ENCODE results near the gene ACSM3. TPM values are rescaled to one million over a fixed set of nuclear protein-coding genes. Genes with fewer than 3 reads are reported as not detected.
A peak's percentile ranks its signal among the peaks of the same experiment; 100 is the strongest.

The ACSM3 gene
- total and polyA plus RNA-seq, 9 of the 15 experiments (the other 6 are each of a cell fraction or from before 2014, with no cell fraction given) = 112 to 420 (median 182) TPM

DNA sequence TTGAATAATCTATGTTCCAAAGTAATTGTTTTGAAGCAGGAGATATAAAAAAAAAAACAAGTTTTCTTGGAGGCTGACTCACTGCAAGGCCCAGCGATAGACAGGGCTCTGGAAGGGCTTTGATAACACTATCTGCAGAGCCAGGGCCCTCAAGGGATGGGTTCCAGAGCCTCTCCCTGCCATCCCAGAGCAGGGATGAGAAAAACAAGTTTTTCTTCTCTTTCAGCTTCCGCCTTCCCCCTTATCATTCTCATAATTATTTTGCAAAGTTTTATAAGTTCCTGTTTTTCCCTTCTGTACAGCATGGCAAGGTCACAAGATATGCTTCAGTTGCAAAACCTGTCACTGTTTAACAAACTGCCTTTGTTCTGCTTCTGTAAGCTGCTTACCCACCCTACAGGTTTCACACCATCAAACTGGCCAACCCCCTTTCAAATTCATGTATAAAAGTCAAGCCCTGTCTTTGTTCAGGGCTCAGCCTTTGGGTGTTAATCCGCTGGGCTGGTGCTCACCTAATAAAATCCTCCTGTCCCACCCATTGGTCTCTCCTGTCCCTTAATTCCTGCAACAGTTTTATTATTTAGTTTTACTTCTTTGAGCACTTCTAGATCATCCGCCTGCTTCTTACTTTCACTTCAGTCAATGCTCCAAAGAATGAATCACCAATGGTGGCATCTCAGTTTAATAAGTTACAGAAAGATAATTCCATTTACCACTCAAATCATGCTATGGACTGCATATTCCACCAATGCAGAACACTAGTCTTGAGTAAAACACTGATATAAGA, 16.6 kb upstream of the ACSM3 start (continued):
- TF ChIP-seq ELF4 (CRISPR knock-in tag; IDR thresholded peaks at IDR 0.05) = peak; percentile 3; the same call in 1 of the 2 replicates
- peak; percentile 99 for TF ChIP-seq CCNT2 (IDR thresholded peaks at IDR 0.05; ENCODE audit: borderline replicate concordance, extremely low read depth, insufficient read length, low read depth, low read length)
- TF ChIP-seq ZNF311 (CRISPR knock-in tag; IDR thresholded peaks at IDR 0.05) = no peak; the same call in 1 of the 2 replicates
- no peak for TF ChIP-seq ZNF561 (CRISPR knock-in tag; conservative IDR thresholded peaks at IDR 0.05)
- no peak for TF ChIP-seq ZNF174 (CRISPR knock-in tag; IDR thresholded peaks at IDR 0.05)
- peak in 1 of 2 experiments; percentile 25; a peak in 2 of 4 replicates for TF ChIP-seq FOXK2 (conservative IDR thresholded peaks at IDR 0.05 in 1 of 2, IDR thresholded peaks at IDR 0.05 in 1 of 2; ENCODE audit: low read depth in 2 of 2)
- 0 out of 2 replicates have a peak, but pooled peaks have one; percentile 3 for TF ChIP-seq GATAD2B (IDR thresholded peaks at IDR 0.05; ENCODE audit: borderline replicate concordance)
- TF ChIP-seq ZNF140 (CRISPR knock-in tag; IDR thresholded peaks at IDR 0.05) = no peak
- no peak for TF ChIP-seq MCM2 (IDR thresholded peaks at IDR 0.05; ENCODE audit: low read depth)
- TF ChIP-seq, protein P1, sequence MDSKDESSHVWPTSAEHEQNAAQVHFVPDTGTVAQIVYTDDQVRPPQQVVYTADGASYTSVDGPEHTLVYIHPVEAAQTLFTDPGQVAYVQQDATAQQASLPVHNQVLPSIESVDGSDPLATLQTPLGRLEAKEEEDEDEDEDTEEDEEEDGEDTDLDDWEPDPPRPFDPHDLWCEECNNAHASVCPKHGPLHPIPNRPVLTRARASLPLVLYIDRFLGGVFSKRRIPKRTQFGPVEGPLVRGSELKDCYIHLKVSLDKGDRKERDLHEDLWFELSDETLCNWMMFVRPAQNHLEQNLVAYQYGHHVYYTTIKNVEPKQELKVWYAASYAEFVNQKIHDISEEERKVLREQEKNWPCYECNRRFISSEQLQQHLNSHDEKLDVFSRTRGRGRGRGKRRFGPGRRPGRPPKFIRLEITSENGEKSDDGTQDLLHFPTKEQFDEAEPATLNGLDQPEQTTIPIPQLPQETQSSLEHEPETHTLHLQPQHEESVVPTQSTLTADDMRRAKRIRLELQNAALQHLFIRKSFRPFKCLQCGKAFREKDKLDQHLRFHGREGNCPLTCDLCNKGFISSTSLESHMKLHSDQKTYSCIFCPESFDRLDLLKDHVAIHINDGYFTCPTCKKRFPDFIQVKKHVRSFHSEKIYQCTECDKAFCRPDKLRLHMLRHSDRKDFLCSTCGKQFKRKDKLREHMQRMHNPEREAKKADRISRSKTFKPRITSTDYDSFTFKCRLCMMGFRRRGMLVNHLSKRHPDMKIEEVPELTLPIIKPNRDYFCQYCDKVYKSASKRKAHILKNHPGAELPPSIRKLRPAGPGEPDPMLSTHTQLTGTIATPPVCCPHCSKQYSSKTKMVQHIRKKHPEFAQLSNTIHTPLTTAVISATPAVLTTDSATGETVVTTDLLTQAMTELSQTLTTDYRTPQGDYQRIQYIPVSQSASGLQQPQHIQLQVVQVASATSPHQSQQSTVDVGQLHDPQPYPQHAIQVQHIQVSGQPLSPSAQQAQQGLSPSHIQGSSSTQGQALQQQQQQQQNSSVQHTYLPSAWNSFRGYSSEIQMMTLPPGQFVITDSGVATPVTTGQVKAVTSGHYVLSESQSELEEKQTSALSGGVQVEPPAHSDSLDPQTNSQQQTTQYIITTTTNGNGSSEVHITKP (IDR thresholded peaks at IDR 0.05; ENCODE audit: partially characterized antibody) = no peak
- TF ChIP-seq CTBP1 (IDR thresholded peaks at IDR 0.05; ENCODE audit: borderline replicate concordance) = 0 out of 2 replicates have a peak, but pooled peaks have one; percentile 52
- no peak for TF ChIP-seq MCM3 (IDR thresholded peaks at IDR 0.05)
- no peak for TF ChIP-seq NR2F6 (CRISPR knock-in tag; IDR thresholded peaks at IDR 0.05)
- TF ChIP-seq, protein P2, sequence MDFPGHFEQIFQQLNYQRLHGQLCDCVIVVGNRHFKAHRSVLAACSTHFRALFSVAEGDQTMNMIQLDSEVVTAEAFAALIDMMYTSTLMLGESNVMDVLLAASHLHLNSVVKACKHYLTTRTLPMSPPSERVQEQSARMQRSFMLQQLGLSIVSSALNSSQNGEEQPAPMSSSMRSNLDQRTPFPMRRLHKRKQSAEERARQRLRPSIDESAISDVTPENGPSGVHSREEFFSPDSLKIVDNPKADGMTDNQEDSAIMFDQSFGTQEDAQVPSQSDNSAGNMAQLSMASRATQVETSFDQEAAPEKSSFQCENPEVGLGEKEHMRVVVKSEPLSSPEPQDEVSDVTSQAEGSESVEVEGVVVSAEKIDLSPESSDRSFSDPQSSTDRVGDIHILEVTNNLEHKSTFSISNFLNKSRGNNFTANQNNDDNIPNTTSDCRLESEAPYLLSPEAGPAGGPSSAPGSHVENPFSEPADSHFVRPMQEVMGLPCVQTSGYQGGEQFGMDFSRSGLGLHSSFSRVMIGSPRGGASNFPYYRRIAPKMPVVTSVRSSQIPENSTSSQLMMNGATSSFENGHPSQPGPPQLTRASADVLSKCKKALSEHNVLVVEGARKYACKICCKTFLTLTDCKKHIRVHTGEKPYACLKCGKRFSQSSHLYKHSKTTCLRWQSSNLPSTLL (IDR thresholded peaks at IDR 0.05) = no peak
- peak; percentile 96 for TF ChIP-seq JUND (IDR thresholded peaks at IDR 0.05; ENCODE audit: borderline replicate concordance, low read depth, low read length)
- peak; percentile 88; the same call in 2 of the 3 replicates for TF ChIP-seq JUND (tag; IDR thresholded peaks at IDR 0.05; ENCODE audit: borderline replicate concordance, low read depth, low read length)
- no peak for TF ChIP-seq SRSF3 (IDR thresholded peaks at IDR 0.05; ENCODE audit: insufficient read depth, low read length)
- no peak for TF ChIP-seq ZZZ3 (IDR thresholded peaks at IDR 0.05)
- TF ChIP-seq MED1 (CRISPR knock-in tag; IDR thresholded peaks at IDR 0.05; ENCODE audit: borderline replicate concordance) = no peak
- 0 out of 2 replicates have a peak, but pooled peaks have one; percentile 13 for TF ChIP-seq SMAD3 (CRISPR knock-in tag; conservative IDR thresholded peaks at IDR 0.05)
- TF ChIP-seq, protein P3, sequence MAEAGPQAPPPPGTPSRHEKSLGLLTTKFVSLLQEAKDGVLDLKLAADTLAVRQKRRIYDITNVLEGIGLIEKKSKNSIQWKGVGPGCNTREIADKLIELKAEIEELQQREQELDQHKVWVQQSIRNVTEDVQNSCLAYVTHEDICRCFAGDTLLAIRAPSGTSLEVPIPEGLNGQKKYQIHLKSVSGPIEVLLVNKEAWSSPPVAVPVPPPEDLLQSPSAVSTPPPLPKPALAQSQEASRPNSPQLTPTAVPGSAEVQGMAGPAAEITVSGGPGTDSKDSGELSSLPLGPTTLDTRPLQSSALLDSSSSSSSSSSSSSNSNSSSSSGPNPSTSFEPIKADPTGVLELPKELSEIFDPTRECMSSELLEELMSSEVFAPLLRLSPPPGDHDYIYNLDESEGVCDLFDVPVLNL (CRISPR knock-in tag; IDR thresholded peaks at IDR 0.05; ENCODE audit: low read depth) = no peak
- peak; percentile 29; the same call in 1 of the 2 replicates for TF ChIP-seq KAT7 (CRISPR knock-in tag; IDR thresholded peaks at IDR 0.05; ENCODE audit: borderline replicate concordance)

Measured in K562 (cell line).